Keratinocyte (primary cell): ENCODE measurements around the gene PAPPA. TPM values are rescaled to one million over a fixed set of nuclear protein-coding genes. Genes with fewer than 3 reads are reported as not detected.

ENCODE experiments used
- DNase-seq: peaks from one replicate; pipeline ENCODE4 v3.0.0-alpha.2; 2011; ENCODE audit warnings: low read depth, missing footprints, low spot score
- FAIRE-seq: peaks from 2 replicates; lab custom pipeline; 2011; peaks lifted over from hg19 to GRCh38; lab: Jason Lieb, UNC
- H2AFZ ChIP-seq: 2 replicates; pipeline ENCODE4 v1.6.0; 2012; ENCODE audit warnings: low read length, control low read depth, inconsistent platforms; ENCODE audit not compliant: control insufficient read depth
- H3K27ac ChIP-seq: 2 replicates; pipeline ENCODE4 v1.5.1; 2011; ENCODE audit warnings: low read length; ENCODE audit not compliant: control insufficient read depth, insufficient read depth
- H3K27me3 ChIP-seq: 3 replicates; pipeline ENCODE4 v1.6.0; 2011; ENCODE audit warnings: low read length; ENCODE audit not compliant: control insufficient read depth, insufficient read depth; ENCODE audit errors: extremely low read depth
- H3K36me3 ChIP-seq, 2 experiments: 2 replicates in 1 of 2; 3 replicates in 1 of 2; pipeline ENCODE4 v1.5.1; 2011; ENCODE audit warnings: low read length in 2 of 2, mild to moderate bottlenecking in 1 of 2; ENCODE audit not compliant: control insufficient read depth in 2 of 2, insufficient read depth in 2 of 2; ENCODE audit errors: extremely low read depth in 1 of 2
- H3K4me1 ChIP-seq: 3 replicates; pipeline ENCODE4 v1.5.1; 2011; ENCODE audit warnings: low read length; ENCODE audit not compliant: control insufficient read depth, insufficient read depth; ENCODE audit errors: extremely low read depth
- H3K4me2 ChIP-seq: 3 replicates; pipeline ENCODE4 v1.6.0; 2011; ENCODE audit warnings: low read depth, low read length; ENCODE audit not compliant: control insufficient read depth, insufficient read depth; ENCODE audit errors: extremely low read depth
- H3K4me3 ChIP-seq, 3 experiments: fragments of 200-600 bp in 1 of 3; sonication (generic) in 1 of 3; 2 replicates in 2 of 3; 3 replicates in 1 of 3; pipeline ENCODE4 v1.5.1; 2011 to 2016; ENCODE audit warnings: low read length in 3 of 3, mild to moderate bottlenecking in 3 of 3, control low read depth in 2 of 3, inconsistent platforms in 1 of 3, low read depth in 1 of 3, mixed read lengths in 1 of 3, mixed run types in 1 of 3, moderate library complexity in 1 of 3; ENCODE audit not compliant: control insufficient read depth in 2 of 3, insufficient read depth in 2 of 3; ENCODE audit errors: extremely low read depth in 1 of 3
- H3K79me2 ChIP-seq: 2 replicates; pipeline ENCODE4 v1.6.0; 2012; ENCODE audit warnings: low read length; ENCODE audit not compliant: control insufficient read depth, insufficient read depth
- H3K9ac ChIP-seq: 3 replicates; pipeline ENCODE4 v1.6.0; 2011; ENCODE audit warnings: low read length; ENCODE audit not compliant: control insufficient read depth, insufficient read depth; ENCODE audit errors: extremely low read depth
- H3K9me1 ChIP-seq: 3 replicates; pipeline ENCODE4 v1.6.0; 2011; ENCODE audit warnings: low read length; ENCODE audit not compliant: control insufficient read depth, insufficient read depth; ENCODE audit errors: extremely low read depth
- H3K9me3 ChIP-seq: 2 replicates; pipeline ENCODE4 v1.5.1; 2012; ENCODE audit warnings: low read depth, low read length; ENCODE audit not compliant: control insufficient read depth
- H4K20me1 ChIP-seq: 3 replicates; pipeline ENCODE4 v1.6.0; 2011; ENCODE audit warnings: low read length; ENCODE audit not compliant: control insufficient read depth, insufficient read depth; ENCODE audit errors: extremely low read depth
- CTCF ChIP-seq, 3 experiments: IDR thresholded peaks in 1 of 3; conservative IDR thresholded peaks in 1 of 3; optimal IDR thresholded peaks in 1 of 3; 2 replicates in 2 of 3; 3 replicates in 1 of 3; pipeline versions ENCODE3 to v1.5.1; 2011; ENCODE audit warnings: low read length in 3 of 3, mild to moderate bottlenecking in 3 of 3, moderate library complexity in 2 of 3, control low read depth in 1 of 3, inconsistent platforms in 1 of 3; ENCODE audit not compliant: insufficient read depth in 2 of 3; ENCODE audit errors: extremely low read depth in 1 of 3
- EZH2 ChIP-seq: IDR thresholded peaks from one replicate; pipeline ENCODE4 v1.6.1; 2012; ENCODE audit warnings: inconsistent platforms, mild to moderate bottlenecking, low read length, moderate library complexity
- dilution Hi-C: fragments of 300-500 bp; cut with MboI; formaldehyde crosslinking; loops from one replicate; pipeline ENCODE4 v1.7.0; 2020; ENCODE audit warnings: low sequenced_read_pairs; ENCODE audit not compliant: extremely low pct_ligation_motif_present
- polyA plus RNA-seq, 5 experiments: library from polyadenylated mRNA; depleted of rRNA in 3 of 5; stranded (reverse) in 3 of 5; stranded (forward) in 1 of 5; unstranded in 1 of 5; fragments of >200 nt; gene quantifications; 1 replicate in 1 of 5; 2 replicates in 3 of 5; 3 replicates in 1 of 5; pipeline versions ENCODE4 v1.2.1 to v1.2.3, GENCODE V29; 2011 to 2012; ENCODE audit warnings: missing spikeins in 2 of 5, low read depth in 1 of 5, low replicate concordance in 1 of 5

The PAPPA gene
- polyA plus RNA-seq, 1 donor (not counting 4 experiments of a cell fraction or from before 2014, with no cell fraction given): 0.77 TPM

GRCh38 chr9:116174347-116174746 is 20.8 kb downstream of the PAPPA start:
- TF ChIP-seq EZH2: no peak
- TF ChIP-seq CTCF (optimal IDR thresholded peaks at IDR 0.05 in 1 of 3, IDR thresholded peaks at IDR 0.05 in 1 of 3, conservative IDR thresholded peaks at IDR 0.05 in 1 of 3; ENCODE audit: extremely low read depth in 1 of 3, insufficient read depth in 2 of 3, low read length in 3 of 3): no peak
- no peaks in the 10 kb centered on the region for H3K36me3 ChIP-seq
- H4K20me1 ChIP-seq: no peaks in the 10 kb centered on the region
- H3K9me1 ChIP-seq: no peaks in the 10 kb centered on the region
- no peaks in the 10 kb centered on the region for H3K9me3 ChIP-seq
- no peak overlapping the region for H3K4me2 ChIP-seq
- dilution Hi-C loops: no loop called here
- DNase-seq: no peak
- H3K4me3 ChIP-seq: no peak overlapping the region
- H2AFZ ChIP-seq: no peak overlapping the region
- no peak overlapping the region for H3K9ac ChIP-seq
- H3K27me3 ChIP-seq: no peaks in the 10 kb centered on the region
- H3K27ac ChIP-seq: no peak overlapping the region
- FAIRE-seq: peak; percentile 78
- H3K79me2 ChIP-seq: no peaks in the 10 kb centered on the region
- H3K4me1 ChIP-seq: no peaks in the 10 kb centered on the region

DNA sequence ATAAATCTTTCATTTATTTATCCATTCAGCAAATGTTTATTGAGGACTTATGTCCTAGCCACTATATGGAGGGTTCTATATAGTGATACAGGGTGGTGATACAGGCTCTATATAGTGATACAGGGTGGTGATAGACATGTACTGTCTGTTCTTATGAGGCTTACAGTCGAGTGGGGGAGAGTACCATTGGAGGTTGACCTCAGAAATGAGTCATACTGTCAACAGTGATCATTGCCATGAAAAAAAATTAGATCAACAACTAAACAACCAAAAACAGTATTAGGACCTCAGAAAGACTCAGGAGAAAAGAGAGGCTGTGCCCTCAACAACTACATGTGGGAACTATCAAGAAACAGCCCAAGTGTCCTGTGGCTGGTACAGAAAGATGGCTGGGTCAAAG is 22.0 kb downstream of the PAPPA start:
- dilution Hi-C loops: no loop called here
- no peaks in the 10 kb centered on the region for H4K20me1 ChIP-seq
- H3K36me3 ChIP-seq: no peaks in the 10 kb centered on the region
- no peaks in the 10 kb centered on the region for H3K79me2 ChIP-seq
- H3K27me3 ChIP-seq: peaks cover 2% of the 10 kb centered on the region
- H3K27ac ChIP-seq: no peak overlapping the region
- no peak for FAIRE-seq
- H3K9me1 ChIP-seq: no peaks in the 10 kb centered on the region
- no peaks in the 10 kb centered on the region for H3K9me3 ChIP-seq
- TF ChIP-seq CTCF (optimal IDR thresholded peaks at IDR 0.05 in 1 of 3, IDR thresholded peaks at IDR 0.05 in 1 of 3, conservative IDR thresholded peaks at IDR 0.05 in 1 of 3; ENCODE audit: extremely low read depth in 1 of 3, insufficient read depth in 2 of 3, low read length in 3 of 3): no peak
- TF ChIP-seq EZH2: no peak
- H3K4me2 ChIP-seq: no peak overlapping the region
- H3K4me3 ChIP-seq: no peak overlapping the region
- no peak overlapping the region for H2AFZ ChIP-seq
- no peak overlapping the region for H3K9ac ChIP-seq
- no peaks in the 10 kb centered on the region for H3K4me1 ChIP-seq
- no peak for DNase-seq
